ENCODE data around the gene UGT1A1.

DNA sequence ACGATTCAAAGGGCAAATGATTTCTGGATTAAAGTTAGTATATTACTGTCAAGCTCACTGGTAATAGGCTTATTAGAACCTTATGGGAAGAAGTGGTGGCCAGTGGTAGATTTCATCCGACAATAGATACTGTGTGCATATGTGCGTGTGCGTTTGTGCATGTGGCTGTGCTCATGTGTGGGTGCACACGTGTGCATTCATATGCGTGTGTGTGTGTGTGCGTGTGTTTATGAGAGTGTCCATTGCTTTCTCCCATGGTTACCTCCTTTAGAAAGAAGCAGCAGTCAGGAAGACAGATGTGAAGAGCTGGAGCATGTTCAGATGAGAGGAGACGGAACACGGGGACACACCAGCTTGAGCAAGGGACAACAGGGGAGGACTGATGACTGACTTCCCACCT is 9.2 kb downstream of the UGT1A1 start:
- no peak for TF ChIP-seq EZH2 (IDR thresholded peaks at IDR 0.05)
- TF ChIP-seq POLR2AphosphoS5 (IDR thresholded peaks at IDR 0.05; ENCODE audit: borderline replicate concordance, low read depth, low read length) = no peak
- TF ChIP-seq FOXP2 (optimal IDR thresholded peaks at IDR 0.05; ENCODE audit: control extremely low read depth, extremely low read length, insufficient read depth) = no peak

Data from SK-N-MC (cell line).